SKM-1 treated with dmso at 0.1 percent for 144 hours (cell line): ENCODE results near the gene NFKBIL1.
"Not testable (repeated sequence)": the region's sequence is repeated elsewhere in the genome, so short reads cannot be mapped to it uniquely, and the experiment has no call there.

Experiments used
- DNase-seq: peaks from one replicate; lab custom pipeline; 2025; ENCODE audit not compliant: unreplicated experiment; lab: John Stamatoyannopoulos, UW

The NFKBIL1 gene, protein sequence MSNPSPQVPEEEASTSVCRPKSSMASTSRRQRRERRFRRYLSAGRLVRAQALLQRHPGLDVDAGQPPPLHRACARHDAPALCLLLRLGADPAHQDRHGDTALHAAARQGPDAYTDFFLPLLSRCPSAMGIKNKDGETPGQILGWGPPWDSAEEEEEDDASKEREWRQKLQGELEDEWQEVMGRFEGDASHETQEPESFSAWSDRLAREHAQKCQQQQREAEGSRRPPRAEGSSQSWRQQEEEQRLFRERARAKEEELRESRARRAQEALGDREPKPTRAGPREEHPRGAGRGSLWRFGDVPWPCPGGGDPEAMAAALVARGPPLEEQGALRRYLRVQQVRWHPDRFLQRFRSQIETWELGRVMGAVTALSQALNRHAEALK

DNA sequence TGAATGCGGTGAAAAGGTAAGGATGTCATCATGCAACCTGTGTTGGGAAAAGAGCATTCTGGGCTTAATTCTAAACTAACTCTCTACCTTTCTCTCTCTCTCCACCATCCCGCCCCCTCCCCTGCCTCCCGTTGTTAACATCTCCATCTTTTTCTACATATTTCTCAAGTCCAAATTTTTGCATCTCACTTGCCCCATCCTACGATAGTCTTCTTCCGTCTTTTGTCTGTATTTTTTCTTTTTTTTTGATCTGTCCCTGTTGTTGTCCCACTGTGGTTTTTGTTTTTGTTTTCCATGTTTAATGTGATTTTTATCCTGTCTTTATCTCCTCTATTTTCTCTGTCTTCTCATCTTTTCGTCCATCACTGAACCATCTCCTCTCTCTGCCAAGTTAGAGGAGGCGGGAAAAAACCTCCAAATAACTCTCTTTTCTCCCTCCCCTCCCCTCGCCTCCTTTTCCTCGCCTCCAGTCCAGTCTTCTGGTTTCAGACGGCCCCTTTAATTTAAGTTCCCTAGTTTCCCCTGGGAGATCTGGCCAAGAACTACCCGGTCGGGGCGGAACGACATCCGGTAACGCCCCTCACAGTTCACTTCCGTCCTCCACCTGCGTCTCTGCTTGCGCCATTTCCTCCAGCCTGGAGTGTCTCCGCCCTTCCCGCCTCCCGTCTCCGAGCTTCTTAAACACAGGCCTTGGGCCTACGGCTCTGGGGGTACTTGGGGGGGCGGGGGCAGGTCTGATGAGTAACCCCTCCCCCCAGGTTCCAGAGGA lies at the start of gene NFKBIL1:
Gene NFKBIL1, plus strand, starts transcription at position 651 of the 769 bp plus-strand sequence. Its CDS starts 87 bp downstream, at position 738.
- DNase-seq, result peak; percentile 98

DNA sequence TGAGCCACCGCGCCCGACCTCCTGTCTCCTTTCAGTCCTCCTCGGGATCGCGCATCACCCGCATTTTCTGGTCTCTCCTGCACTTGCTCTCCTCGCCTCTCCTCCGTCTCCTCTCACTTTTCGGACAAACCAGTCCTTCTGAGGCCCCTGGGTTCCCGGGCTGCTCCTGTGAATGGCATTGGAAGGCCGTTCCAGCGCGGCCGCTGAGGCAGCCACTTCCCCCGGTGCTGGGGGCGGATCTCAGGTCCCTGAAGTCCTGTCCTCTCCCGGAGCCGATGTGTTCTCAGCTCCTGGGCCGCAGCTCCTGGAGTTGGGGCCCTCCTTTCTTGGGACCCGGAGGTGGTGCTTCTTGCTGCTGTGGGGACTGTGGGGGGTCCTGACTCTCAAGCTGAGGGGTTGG lies 48.7 kb upstream of the NFKBIL1 start:
- DNase-seq, result no peak

DNA sequence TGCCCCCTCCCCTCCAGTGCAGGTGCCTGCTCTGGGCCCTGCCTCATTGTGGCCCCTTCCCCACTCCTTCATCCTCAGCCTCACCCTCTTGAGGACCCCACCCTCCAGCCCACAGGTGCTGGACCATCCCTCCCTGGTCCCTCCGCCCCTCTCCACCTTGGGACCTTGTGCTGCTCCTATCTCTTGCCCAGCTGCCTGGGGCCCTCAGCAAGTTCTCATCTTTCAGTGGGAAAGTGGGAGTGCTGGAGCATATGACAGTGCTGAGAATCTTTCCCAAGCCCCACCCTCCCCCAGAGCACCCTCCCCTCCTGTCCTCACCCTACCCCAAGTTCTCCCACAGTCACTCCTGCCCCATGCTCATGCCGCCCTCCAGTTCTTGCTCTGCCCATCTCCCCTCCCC lies 47.8 kb upstream of the NFKBIL1 start:
- not testable (repeated sequence) for DNase-seq

DNA sequence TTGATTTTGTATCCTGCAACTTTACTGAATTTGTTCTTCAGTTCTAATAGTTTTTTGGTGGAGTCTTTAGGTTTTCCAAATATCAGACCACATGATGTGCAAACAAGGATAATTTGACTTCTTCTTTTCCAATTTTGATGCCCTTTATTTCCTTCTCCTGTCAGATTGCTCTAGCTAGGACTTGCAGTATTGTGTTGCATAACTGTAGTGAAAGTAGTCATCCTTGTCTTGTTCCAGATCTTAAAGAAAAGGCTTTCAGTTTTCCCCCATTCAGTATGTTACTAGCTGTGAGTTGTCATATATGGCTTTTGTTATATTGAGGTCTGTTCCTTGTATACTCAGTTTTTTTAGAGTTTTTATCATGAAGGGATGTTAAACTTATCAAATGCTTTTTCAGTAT lies 44.8 kb upstream of the NFKBIL1 start:
- no peak for DNase-seq

DNA sequence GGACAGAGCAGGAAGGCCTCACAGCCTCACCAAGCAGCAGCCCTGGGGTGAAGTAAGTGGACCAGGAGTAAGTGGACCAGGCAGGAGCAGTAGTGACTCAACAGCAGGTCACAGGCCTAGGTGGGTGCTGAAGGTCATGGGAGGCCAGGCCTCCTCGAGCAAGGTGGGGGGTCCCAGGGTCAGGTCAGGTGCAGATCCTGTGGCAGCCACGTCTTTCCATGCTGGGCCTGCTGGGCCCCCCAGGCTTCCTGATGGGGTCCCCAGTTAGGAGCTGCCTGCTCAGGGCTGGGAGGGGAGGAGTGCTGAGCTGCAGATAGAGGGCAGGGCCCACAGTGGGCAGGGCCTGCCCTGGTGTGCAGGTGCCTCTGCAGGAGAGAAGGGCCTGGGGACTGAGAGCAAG lies 38.4 kb upstream of the NFKBIL1 start:
- DNase-seq, result not testable (repeated sequence)

DNA sequence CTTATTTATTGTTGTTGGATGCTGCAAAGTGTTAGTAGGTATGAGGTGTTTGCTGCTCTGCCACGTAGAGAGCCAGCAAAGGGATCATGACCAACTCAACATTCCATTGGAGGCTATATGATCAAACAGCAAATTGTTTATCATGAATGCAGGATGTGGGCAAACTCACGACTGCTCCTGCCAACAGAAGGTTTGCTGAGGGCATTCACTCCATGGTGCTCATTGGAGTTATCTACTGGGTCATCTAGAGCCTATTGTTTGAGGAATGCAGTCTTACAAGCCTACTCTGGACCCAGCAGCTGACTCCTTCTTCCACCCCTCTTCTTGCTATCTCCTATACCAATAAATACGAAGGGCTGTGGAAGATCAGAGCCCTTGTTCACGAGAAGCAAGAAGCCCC lies 37.4 kb upstream of the NFKBIL1 start:
- DNase-seq, result no peak

DNA sequence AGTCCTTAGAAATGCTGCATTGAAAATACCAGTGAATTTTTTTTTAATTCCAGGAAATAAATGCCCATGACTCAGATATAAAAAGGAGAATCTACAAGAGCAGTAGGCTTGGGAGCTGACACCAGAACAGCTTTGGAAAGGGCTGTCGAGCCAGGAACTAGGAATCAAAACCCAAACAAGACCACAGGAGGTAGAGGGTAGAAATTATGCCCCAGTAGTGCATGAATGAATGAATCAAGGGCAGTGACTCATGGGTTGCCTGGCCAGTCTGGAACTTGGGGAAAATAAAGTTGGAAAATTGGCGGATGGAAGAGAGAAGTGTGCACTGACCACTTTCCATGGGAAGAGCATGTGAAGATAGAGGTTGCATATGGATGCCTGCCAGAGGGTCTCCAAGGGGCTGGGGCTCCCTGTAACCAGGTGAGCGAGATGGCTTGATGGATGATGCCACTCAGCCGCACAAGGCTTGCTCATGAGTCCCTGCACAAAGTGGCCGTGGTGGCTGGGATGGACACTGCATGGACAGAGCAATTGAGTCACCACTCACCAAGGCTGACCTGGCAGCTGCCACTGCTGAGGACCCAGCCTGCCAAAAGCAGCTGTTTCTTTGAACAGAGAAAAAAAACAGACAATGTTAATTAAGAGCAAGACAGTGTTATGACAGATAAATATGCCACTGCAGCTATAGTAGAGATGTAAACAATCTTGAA lies 33.8 kb upstream of the NFKBIL1 start:
- no peak for DNase-seq

DNA sequence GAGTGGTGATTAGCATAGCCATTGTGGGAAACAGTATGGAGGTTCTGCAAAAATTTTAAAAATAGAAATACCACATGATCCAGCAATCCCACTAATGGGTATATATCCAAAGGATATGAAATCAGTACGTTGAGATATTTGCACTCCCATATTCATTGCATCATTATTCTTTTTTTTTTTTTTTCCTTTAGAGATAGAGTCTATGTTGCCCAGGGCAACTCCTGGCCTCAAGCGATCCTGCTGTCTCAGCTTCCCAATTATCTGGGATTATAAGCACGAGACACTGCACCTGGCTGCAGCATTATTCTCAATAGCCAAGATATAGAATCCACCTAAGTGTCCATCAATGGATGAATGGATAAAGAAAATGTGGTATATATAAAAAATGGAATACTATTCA lies 25.6 kb upstream of the NFKBIL1 start:
- DNase-seq, result no peak

DNA sequence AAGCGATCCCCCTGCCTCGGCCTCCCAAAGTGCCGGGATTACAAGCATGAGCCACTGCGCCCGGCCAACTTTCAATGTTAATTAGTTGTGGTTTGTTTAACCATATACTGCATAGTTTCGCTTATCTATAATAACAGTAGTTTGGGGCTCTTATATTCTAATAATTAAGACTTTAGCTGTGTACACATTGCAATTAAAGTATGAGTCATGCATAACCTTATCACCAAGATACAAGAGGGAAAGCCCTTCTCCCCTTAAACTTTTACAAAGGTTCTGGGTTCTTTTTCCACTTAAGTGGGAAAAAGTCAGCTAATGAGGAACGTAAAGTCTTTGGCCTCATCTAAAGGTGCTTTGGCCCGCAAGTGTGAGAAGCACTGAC lies 21.9 kb upstream of the NFKBIL1 start:
- DNase-seq, result no peak

DNA sequence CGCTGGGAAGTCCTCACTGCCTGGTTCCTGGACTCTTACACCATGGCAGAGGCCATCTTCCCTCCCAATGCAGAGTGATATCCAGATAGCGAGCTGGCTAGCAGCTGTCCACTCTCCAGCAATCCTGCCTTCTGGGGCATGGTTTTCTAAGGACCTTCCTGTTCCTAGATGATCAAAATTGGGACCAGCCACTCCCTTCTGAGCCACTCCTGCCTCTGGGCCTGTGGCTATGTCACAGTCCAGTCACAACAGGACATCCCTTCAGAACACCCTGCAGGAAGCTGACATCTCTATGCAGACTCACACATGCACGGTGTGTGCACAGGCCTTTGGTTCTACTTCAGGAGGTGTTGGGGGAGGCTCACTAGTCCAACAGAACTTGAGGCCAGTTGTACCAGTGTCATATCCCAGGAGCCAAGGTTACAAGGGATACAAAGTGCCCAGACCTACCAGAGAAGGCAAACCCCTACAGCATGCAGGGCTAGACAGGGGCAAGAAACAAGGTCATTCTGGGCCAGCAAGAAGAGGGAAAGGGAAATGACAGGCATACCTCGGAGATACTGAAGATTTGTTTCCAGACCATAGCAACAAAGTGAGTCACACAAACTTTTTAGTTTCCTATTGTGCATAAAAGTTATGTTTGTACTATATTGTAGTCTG lies 21.3 kb upstream of the NFKBIL1 start:
- no peak for DNase-seq

DNA sequence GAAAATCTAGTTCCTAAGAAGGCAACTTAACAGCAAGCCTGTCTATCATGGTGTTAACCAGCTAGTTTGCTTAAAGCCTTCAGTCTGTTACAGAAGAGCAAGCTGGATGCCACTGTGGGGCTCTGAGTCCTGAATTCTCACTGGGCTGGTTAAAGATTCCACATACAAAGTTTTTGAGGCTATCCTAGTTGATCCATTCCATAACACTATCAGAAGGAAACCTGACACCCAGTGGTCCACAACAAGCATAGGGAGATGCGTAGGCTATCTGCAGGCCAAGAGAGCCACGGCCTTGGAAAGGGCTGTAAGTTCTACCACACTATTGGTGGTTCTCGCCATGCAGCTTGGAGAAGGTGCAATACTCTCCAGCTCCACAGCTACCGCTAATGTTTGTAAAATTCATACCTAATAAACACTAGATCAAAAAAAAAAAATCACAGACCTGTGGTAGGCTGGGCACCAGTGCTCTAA lies 19.1 kb upstream of the NFKBIL1 start:
- no peak for DNase-seq

DNA sequence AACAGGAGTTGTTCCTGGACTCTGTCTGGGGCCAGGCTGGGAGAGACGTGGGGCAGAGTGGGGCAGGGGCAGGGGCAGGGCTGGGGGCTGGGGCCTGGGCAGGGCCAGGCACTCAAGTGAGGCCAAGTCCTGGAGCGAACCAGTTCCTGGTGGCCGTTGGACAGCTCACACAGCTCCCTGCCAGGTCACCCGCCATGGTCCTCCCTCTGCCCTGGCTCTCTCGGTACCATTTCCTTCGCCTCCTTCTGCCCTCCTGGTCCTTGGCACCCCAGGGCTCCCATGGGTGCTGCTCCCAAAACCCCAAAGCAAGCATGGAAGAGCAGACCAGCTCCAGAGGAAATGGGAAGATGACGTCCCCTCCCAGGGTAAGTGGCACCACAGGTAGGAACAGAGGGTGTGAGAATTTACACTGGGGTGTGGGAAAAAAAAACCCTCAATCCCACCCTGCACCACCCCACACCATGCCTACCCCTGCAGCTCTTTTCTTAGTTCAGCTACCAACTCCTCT lies 18.5 kb upstream of the NFKBIL1 start, which contains the start of gene MCCD1:
Gene MCCD1, plus strand, starts transcription at position 142 of the 508 bp plus-strand sequence. Its CDS starts 53 bp downstream, at position 195.
- no peak for DNase-seq

DNA sequence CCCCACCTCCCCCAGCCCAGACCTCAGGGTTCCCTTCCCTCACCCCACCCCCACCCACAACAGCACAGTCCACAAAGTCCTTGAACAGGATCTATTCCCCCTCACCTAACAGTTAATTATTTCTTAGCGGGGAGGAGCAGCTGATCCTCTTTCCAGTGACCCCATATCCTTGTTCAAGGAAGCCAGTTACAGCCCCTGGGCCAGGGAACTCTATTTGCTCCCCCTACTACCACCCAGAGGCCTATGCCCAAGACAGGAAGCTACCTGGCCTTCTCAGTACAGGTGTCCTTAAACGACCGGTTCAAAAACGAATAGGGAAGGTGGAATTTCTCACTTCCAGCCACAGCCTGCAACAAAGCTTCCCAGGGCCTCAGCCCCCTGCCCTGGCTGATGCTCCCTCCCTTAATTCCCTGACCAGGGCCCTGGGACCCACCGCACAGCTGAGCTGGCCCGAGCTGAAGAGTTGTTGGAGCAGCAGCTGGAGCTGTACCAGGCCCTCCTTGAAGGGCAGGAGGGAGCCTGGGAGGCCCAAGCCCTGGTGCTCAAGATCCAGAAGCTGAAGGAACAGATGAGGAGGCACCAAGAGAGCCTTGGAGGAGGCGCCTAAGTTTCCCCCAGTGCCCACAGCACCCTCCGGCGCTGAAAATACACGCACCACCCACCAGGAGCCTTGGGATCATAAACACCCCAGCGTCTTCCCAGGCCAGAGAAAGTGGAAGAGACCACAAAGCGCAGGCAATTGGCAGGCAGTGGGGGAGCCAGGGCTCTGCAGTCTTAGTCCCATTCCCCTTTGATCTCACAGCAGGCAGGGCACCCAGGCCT lies 17.9 kb upstream of the NFKBIL1 start:
- DNase-seq, result no peak

DNA sequence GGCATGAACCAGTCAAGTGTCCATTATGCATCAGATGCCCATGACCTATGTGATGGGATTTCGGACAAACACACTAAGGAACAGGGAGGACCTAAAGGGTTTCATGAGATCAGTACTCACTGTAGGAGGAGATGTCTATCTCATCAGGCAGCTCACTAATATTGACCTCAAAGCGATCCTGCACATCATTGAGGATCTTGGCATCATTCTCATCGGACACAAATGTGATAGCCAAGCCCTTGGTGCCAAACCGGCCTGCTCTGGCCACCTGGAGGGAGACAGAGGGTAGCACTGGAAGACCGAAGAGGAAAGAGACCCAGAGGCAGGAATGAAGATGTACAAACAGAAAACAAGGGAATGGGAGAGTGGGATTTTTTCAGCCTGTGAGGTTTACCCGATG lies 16.7 kb upstream of the NFKBIL1 start:
- DNase-seq, result no peak

DNA sequence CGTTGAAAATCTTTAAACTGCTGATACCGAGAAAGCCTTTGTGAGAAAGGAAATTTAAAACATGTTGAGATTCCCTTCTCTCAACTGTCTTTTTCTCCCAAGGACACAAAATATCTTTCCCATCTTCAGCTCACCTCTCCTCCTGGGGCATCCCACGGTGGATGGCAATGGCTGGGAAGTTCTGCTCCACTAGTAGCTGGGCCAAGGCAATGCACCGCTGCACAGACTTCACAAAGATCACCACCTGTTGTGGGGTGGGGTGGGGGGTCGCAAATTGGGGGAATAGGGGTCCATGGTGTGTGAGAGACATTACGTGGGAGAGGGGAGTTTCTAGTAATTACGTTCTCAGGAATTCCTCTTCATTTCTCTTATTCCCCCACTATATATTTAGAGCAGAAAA lies 16.2 kb upstream of the NFKBIL1 start:
- no peak for DNase-seq

DNA sequence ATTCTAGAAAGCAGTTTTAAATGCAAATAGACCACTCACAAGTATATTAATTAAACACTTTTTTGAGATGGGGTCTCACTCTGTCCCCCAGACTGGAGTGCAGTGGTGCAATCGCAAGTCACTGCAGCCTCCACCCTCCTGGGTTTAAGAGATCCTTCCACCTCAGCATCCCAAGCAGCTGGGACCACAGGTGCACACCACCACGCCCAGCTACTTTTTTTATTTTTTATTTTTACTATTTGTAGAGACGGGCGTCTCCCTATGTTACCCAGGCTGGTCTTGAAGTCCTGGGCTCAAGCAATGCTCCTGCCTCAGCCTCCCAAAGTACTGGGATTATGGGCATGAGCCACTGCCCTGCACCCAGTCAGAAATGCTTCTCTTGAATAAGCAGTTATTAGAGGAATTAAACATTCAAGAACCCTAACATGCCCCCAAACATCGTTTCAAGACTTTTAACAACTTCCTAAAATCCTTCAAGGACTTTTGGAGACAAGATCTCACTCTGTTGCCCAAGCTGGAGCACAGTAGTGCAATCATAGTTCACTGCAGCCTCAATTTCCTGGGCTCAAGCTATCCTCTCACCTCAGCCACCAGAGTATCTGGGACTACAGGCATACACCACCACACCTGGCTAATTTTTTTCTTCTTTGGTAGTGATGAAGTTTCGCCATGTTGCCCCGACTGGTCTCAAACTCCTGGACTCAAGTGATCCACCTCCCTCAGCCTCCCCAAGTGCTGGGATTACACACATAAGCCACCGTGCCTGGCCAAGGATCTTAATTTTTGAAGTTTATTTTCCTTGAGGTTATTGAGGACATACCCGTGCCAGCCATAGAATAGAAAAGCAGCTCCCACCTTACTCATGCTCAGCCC lies 15.4 kb upstream of the NFKBIL1 start:
- no peak for DNase-seq

DNA sequence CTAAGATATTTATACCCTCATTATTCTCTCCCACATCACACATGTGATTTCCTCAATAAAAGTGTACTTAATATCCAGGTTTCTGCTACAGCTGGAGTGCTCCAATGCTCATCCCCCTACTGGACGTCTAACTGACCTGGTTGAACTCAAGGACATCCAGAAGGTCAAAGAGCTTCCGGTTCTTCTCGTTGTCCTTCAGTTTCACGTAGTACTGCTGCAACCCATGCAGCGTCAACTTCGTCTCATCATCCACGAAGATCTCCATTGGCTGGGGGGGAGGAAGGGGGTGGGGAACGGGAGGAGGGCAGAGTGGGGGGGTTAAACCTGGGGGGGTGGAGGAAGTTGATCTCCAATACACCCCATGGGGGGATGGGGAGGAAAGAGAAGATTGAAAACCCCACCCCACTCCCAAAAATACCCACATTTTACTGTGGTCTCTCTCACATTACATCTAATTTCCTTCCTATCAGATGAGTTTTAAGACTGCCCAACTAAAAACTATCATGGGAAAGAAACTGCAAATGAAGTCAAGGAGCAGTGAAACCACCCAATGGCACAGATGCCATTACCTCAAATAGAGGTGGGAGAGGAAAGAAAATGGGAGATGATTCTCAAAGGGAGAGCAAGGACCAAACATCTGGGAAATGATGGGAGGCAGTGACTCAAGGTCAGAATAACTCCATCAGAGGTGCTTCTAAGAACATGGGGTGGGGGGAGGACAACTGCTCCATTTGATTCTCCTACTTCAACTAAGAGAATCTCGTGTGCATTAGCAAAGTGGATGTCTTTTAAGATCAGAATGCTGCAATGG lies 14.6 kb upstream of the NFKBIL1 start:
- no peak for DNase-seq

DNA sequence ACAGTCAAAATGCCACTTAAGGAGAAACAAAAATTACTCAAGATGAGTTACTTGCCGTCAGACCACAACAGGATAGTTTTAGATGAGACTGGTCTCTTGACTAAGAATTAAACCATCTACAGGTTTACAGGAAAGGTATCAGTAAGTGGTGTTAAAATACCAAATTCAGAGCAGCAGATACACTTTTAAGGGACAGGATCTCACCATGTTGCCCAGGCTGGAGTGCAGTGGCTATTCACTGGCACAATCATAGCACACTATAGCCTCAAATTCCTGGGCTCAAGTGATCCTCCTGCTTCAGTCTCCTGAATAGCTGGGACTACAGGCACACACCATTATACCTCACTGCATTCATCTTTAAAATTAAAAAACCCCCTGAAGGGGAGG lies 14.0 kb upstream of the NFKBIL1 start:
- DNase-seq, result no peak
